Lung (tissue), 12 donors: ENCODE results near the gene WAS. TPM values are rescaled to one million over a fixed set of nuclear protein-coding genes. Genes with fewer than 3 reads are reported as not detected.

Source experiments
- ATAC-seq: fragments of 200-7000 bp; cut with Tn5 transposase; one replicate; pipeline ENCODE4 v1.9.1; 2020; ENCODE audit warnings: moderate number of reproducible peaks; ENCODE audit not compliant: insufficient read depth, low FRiP score
- DNase-seq, 3 donors: peaks; one replicate each; pipeline ENCODE4 v3.0.0-alpha.2; 2013 to 2017
- H3K27ac ChIP-seq, 2 donors: one replicate each; pipeline ENCODE4 v1.5.1; 2013; ENCODE audit warnings: mild to moderate bottlenecking in 2 of 2, moderate library complexity in 2 of 2, control low read depth in 1 of 2, inconsistent platforms in 1 of 2, low read depth in 1 of 2, low read length in 1 of 2
- H3K27me3 ChIP-seq, 3 donors: one replicate each; pipeline ENCODE4 v1.5.1; 2013; ENCODE audit warnings: low read length in 2 of 3; ENCODE audit not compliant: control insufficient read depth in 3 of 3, insufficient read depth in 3 of 3
- H3K36me3 ChIP-seq, 4 donors: one replicate each; pipeline ENCODE4 v1.5.1; 2013; ENCODE audit warnings: low read length in 4 of 4, mild to moderate bottlenecking in 1 of 4, moderate library complexity in 1 of 4; ENCODE audit not compliant: control insufficient read depth in 4 of 4, insufficient read depth in 4 of 4
- H3K4me1 ChIP-seq, 5 donors: one replicate each; pipeline ENCODE4 v1.5.1; 2013; ENCODE audit warnings: low read length in 5 of 5, mild to moderate bottlenecking in 2 of 5, moderate library complexity in 1 of 5; ENCODE audit not compliant: control insufficient read depth in 5 of 5, insufficient read depth in 5 of 5
- H3K4me3 ChIP-seq: one replicate; pipeline ENCODE4 v1.5.1; 2013; ENCODE audit warnings: mild to moderate bottlenecking, control low read depth, moderate library complexity
- H3K9ac ChIP-seq, 2 donors: one replicate each; pipeline ENCODE4 v1.5.1; 2013; ENCODE audit warnings: low read length in 2 of 2, control low read depth in 1 of 2; ENCODE audit not compliant: insufficient read depth in 1 of 2
- H3K9me3 ChIP-seq, 4 donors: one replicate each; pipeline ENCODE4 v1.5.1; 2013; ENCODE audit warnings: low read length in 3 of 4, mild to moderate bottlenecking in 1 of 4, moderate library complexity in 1 of 4; ENCODE audit not compliant: control insufficient read depth in 4 of 4, insufficient read depth in 3 of 4
- WGBS, 2 donors: extraction: QIAGEN DNeasy Blood & Tissue Kit; methylation state at CpG; one replicate each; pipeline ENCODE4 v1.1.7; 2013; 5-methylcytosine and 5-hydroxymethylcytosine counted together
- polyA plus RNA-seq, 2 donors: library from polyadenylated mRNA; stranded (reverse); fragments of 200-250 nt; gene quantifications; one replicate each; pipeline ENCODE4 v1.2.1, GENCODE V29; 2013
- total RNA-seq, 2 donors: library from RNA; depleted of rRNA in 1 of 2; stranded (reverse); fragments of >200 nt in 1 of 2; gene quantifications; one replicate each; pipeline ENCODE4 v1.2.1, GENCODE V29; 2014 to 2021
- TF ChIP-seq, protein P1 (sequence below): IDR thresholded peaks from 2 replicates; pipeline ENCODE4 v1.5.1; 2012; ENCODE audit warnings: mild to moderate bottlenecking; ENCODE audit errors: control extremely low read depth, extremely low read depth
- donor health status: control.
- donor health status: control.
- donor health status: Bipolar disorder and iron deficiency.
- donor health status: healthy.
- donor health status: DM: yes; HTN: yes; CAD: no.

The WAS gene
- total and polyA plus RNA-seq, 4 donors = 8.1 to 61.5 (median 26.0) TPM

DNA sequence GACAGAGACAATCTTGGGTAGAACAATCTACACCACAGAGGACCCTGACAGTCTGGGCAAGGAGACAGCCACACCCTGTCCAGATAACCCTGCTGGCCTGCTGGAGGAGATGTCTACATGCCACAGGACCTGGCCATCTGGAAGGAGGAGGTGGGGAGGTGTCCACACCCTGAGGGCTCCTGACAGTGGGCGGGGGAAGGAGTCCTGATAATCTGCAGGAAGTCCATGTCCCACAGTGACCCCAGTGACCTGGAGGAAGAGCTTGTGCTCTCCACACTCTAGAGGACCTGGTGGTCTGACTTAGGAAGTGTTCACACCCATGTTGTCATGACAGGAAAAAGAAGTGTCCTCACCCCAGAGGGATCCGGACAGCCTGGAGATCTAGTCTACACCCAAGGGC, 18.4 kb downstream of the WAS start:
- no peak for DNase-seq
- Histone ChIP-seq H3K27me3 (no peaks in the 10 kb centered on the region), H3K9me3 (peaks cover 0 to 3% (median 0%) of the 10 kb centered on the region in 4 donors), H3K27ac (no peak overlapping the region), H3K36me3 (peaks cover 6 to 18% (median 9%) of the 10 kb centered on the region in 4 donors), H3K9ac (no peak overlapping the region), H3K4me3 (no peak overlapping the region), H3K4me1 (peaks cover 0 to 6% (median 0%) of the 10 kb centered on the region in 5 donors)
- TF ChIP-seq, protein P1, sequence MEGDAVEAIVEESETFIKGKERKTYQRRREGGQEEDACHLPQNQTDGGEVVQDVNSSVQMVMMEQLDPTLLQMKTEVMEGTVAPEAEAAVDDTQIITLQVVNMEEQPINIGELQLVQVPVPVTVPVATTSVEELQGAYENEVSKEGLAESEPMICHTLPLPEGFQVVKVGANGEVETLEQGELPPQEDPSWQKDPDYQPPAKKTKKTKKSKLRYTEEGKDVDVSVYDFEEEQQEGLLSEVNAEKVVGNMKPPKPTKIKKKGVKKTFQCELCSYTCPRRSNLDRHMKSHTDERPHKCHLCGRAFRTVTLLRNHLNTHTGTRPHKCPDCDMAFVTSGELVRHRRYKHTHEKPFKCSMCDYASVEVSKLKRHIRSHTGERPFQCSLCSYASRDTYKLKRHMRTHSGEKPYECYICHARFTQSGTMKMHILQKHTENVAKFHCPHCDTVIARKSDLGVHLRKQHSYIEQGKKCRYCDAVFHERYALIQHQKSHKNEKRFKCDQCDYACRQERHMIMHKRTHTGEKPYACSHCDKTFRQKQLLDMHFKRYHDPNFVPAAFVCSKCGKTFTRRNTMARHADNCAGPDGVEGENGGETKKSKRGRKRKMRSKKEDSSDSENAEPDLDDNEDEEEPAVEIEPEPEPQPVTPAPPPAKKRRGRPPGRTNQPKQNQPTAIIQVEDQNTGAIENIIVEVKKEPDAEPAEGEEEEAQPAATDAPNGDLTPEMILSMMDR = no peak
- no peak for ATAC-seq
- 36 to 61% methylated on average over 2 of the region's 2 CpGs for WGBS, 2 donors

DNA sequence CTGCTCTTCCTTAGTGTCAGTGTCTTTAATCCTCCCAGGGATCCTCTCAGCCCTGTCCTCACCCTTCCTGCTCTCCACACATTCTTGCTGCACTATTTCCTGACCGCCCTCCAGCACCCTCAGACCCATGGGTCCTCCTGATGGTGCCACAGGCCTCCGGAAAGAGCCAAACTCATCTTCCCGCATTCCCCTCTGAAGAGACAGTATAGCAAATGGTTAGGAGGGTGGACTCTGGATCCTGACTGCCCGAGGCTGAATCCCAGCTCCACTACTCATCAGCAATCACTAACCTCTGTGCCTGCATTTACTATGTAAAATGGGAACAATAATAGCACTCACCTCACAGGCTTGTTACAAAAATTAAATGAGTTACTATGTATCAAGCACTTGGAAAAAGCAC, 19.1 kb downstream of the WAS start:
- H3K27me3 ChIP-seq = no peaks in the 10 kb centered on the region
- H3K36me3 ChIP-seq = peaks cover 6 to 20% (median 9%) of the 10 kb centered on the region in 4 donors
- no peaks in the 10 kb centered on the region for H3K4me1 ChIP-seq
- no peak overlapping the region for H3K4me3 ChIP-seq
- no peak overlapping the region for H3K27ac ChIP-seq
- DNase-seq (no peak), ATAC-seq (no peak)
- peaks cover 0 to 3% (median 0%) of the 10 kb centered on the region in 4 donors for H3K9me3 ChIP-seq
- WGBS, 2 donors = 75 to 77% methylated on average over 4 of the region's 4 CpGs
- no peak overlapping the region for H3K9ac ChIP-seq
- TF ChIP-seq, protein P1 = no peak

DNA sequence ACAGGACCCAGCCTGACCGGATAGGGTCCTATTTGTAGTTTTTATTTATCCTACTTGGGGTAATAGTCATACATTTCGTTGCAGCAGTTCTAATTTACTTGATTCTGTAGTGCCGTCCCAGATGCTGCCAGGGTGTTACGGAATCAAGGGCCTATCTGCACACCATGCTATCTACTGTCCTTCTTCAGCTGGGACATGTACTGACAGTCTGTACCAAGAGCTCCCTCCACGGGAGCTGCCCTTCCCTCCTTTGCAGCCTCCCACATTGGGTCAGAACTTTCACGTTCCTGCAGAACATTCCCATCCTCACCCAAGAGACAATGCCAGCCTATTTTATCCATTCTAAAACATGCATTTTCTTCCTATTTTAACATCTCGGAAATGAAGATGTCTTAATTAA, 19.6 kb downstream of the WAS start:
- WGBS, 2 donors = 76 to 92% methylated on average over 7 of the region's 7 CpGs
- Histone ChIP-seq H3K4me1 (no peaks in the 10 kb centered on the region), H3K4me3 (no peak overlapping the region), H3K27me3 (no peaks in the 10 kb centered on the region), H3K27ac (no peak overlapping the region), H3K9ac (no peak overlapping the region), H3K36me3 (peaks cover 6 to 20% (median 9%) of the 10 kb centered on the region in 4 donors), H3K9me3 (peaks cover 0 to 6% (median 0%) of the 10 kb centered on the region in 4 donors)
- TF ChIP-seq, protein P1 = no peak
- no peak for DNase-seq
- ATAC-seq = no peak
